HFFc6 (cell line): ENCODE data around the gene CALCA. TPM values are rescaled to one million over a fixed set of nuclear protein-coding genes. Genes with fewer than 3 reads are reported as not detected.

ENCODE experiments used
- DNase-seq: peaks from one replicate; pipeline ENCODE4 v3.0.0-alpha.2; 2018
- H3K27ac Mint-ChIP-seq: 2 replicates; pipeline ENCODE4 v1.8.0; 2020; ENCODE audit warnings: mild to moderate bottlenecking, mixed read lengths
- H3K27me3 Mint-ChIP-seq: 2 replicates; pipeline ENCODE4 v1.8.0; 2021; ENCODE audit warnings: mild to moderate bottlenecking, moderate library complexity, mixed read lengths; ENCODE audit not compliant: insufficient read depth
- H3K36me3 Mint-ChIP-seq: 2 replicates; pipeline ENCODE4 v1.8.0; 2021; ENCODE audit warnings: low read depth, mixed read lengths
- H3K4me1 Mint-ChIP-seq: 2 replicates; pipeline ENCODE4 v1.8.0; 2020; ENCODE audit warnings: low read depth, mixed read lengths
- H3K4me3 Mint-ChIP-seq: 2 replicates; pipeline ENCODE4 v1.8.0; 2020; ENCODE audit warnings: mild to moderate bottlenecking, moderate library complexity, mixed read lengths
- H3K9me3 Mint-ChIP-seq: 2 replicates; pipeline ENCODE4 v1.8.0; 2020; ENCODE audit warnings: mild to moderate bottlenecking, mixed read lengths
- CTCF ChIP-seq: fragments of 200-600 bp; sonication (generic); IDR thresholded peaks from 2 replicates; pipeline ENCODE4 v1.5.0; 2021; ENCODE audit warnings: antibody characterized with exemption, mild to moderate bottlenecking
- total RNA-seq, 6 experiments: library from RNA; stranded (reverse); fragmentation: NEBNext Ultra II Directional; extraction: Animal tissue kit (Norgen Biotek cat#: 25700); gene quantifications; 2 replicates in 1 of 6; 3 replicates in 5 of 6; pipeline ENCODE4 v1.2.3, GENCODE V29; 2021

Gene CALCA
- total RNA-seq, 6 experiments from 2014 or later, result not detected

- H3K4me3 Mint-ChIP-seq, result no peak overlapping the region
Observed at GRCh38 chr11:14934641-14935351, 37.4 kb downstream of the CALCA start.

GRCh38 chr11:14932447-14932846, 39.7 kb downstream of the CALCA start:
- TF ChIP-seq CTCF, result no peak
- no peak for DNase-seq
- Mint-ChIP-seq H3K4me3 (no peak overlapping the region), H3K27ac (no peak overlapping the region), H3K9me3 (peaks cover 9% of the 10 kb centered on the region), H3K27me3 (peaks cover 2% of the 10 kb centered on the region; the same call in 1 of the 2 replicates), H3K36me3 (no peaks in the 10 kb centered on the region), H3K4me1 (no peaks in the 10 kb centered on the region)

More at GRCh38 chr11:14934641-14935351, 37.4 kb downstream of the CALCA start:
- TF ChIP-seq CTCF, result no peak
- Mint-ChIP-seq H3K36me3 (no peaks in the 10 kb centered on the region), H3K27me3 (peaks cover 2% of the 10 kb centered on the region; the same call in 1 of the 2 replicates), H3K9me3 (peaks cover 21% of the 10 kb centered on the region), H3K27ac (no peak overlapping the region), H3K4me1 (no peaks in the 10 kb centered on the region)
- DNase-seq, result no peak

GRCh38 chr11:14930369-14930768, 41.8 kb downstream of the CALCA start:
- Mint-ChIP-seq H3K27me3 (peaks cover 2% of the 10 kb centered on the region; the same call in 1 of the 2 replicates), H3K36me3 (no peaks in the 10 kb centered on the region), H3K4me3 (no peak overlapping the region), H3K4me1 (no peaks in the 10 kb centered on the region), H3K9me3 (peaks cover 3% of the 10 kb centered on the region), H3K27ac (no peak overlapping the region)
- TF ChIP-seq CTCF, result no peak
- no peak for DNase-seq

GRCh38 chr11:14927146-14927545, 45.0 kb downstream of the CALCA start:
- peaks cover 3% of the 10 kb centered on the region for H3K9me3 Mint-ChIP-seq
- H3K27me3 Mint-ChIP-seq, result no peaks in the 10 kb centered on the region; the same call in 1 of the 2 replicates
- TF ChIP-seq CTCF, result no peak

GRCh38 chr11:14924318-14924717, 47.8 kb downstream of the CALCA start:
- no peaks in the 10 kb centered on the region for H3K36me3 Mint-ChIP-seq
- no peaks in the 10 kb centered on the region for H3K4me1 Mint-ChIP-seq
- no peaks in the 10 kb centered on the region; the same call in 1 of the 2 replicates for H3K9me3 Mint-ChIP-seq
- H3K27me3 Mint-ChIP-seq, result no peaks in the 10 kb centered on the region; the same call in 1 of the 2 replicates
- H3K27ac Mint-ChIP-seq, result no peak overlapping the region
- no peak overlapping the region for H3K4me3 Mint-ChIP-seq
- no peak for TF ChIP-seq CTCF
- DNase-seq, result no peak

More at GRCh38 chr11:14927146-14927545, 45.0 kb downstream of the CALCA start:
- H3K4me3 Mint-ChIP-seq, result no peak overlapping the region
- H3K36me3 Mint-ChIP-seq, result no peaks in the 10 kb centered on the region
- no peaks in the 10 kb centered on the region for H3K4me1 Mint-ChIP-seq
- DNase-seq, result peak; percentile 35
- H3K27ac Mint-ChIP-seq, result no peak overlapping the region

Other genes with a start within 250 kb of the CALCA start
- gene CYP2R1, start 80.1 kb downstream of the CALCA start, total RNA-seq, result 1 to 10 TPM in 4 of 6 experiments, under 1 TPM in 2; 0.67 to 4.0 (median 1.2) TPM
- gene CALCB, start 101.2 kb upstream of the CALCA start, total RNA-seq, result not detected
- gene INSC, start 142.6 kb upstream of the CALCA start, total RNA-seq, result under 1 TPM; 0.08 to 0.43 (median 0.16) TPM